COR-L47 (cell line): ENCODE data around the gene ISM1.

Source experiments
- DNase-seq: peaks from one replicate; lab custom pipeline; 2025; lab: John Stamatoyannopoulos, UW

The ISM1 gene

DNA sequence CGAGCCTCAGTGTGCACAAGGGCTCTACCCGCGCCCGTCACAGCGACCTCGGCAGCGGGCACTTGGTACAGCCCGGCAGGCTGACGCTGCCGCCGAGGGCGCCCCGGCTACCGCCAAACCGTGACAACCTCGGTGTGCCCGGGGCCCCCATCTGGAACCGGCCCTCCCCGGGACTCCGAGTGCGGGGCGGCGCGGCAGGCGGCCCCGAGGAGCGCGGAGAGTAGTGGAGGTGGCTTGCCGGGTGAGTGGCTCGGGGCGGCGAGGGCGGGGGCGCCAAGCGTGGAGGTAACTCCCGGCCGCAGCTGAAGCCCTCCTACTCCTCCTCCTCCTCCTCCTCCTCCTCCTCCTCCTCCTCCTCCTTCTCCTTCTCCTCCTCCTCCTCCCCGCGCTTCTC lies at the start of gene ISM1:
Gene ISM1 (plus strand): TSS at position 371 of the 394 bp plus-strand sequence. CDS start 503 bp downstream, outside the sequence.
- peak; percentile 47 for DNase-seq

DNA sequence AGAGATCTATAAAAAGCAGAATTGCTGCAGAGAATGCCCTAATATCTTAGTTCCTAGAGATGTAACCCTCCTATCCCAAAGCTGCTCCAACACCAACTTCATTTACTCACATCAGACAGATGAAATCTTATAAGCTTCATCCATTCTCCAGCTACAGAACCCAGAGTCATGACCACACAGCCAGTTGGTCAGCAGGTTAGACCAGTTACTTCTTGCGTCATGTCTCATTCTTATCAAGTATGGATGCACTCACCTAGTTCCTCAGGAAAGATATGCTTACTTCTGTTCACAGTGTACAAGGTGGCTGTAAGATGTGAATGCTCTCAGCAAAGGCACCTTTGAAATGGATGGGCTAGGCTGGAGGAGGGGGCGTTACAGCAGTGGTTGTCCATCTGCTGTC lies 47.9 kb upstream of the ISM1 start:
- DNase-seq = no peak

DNA sequence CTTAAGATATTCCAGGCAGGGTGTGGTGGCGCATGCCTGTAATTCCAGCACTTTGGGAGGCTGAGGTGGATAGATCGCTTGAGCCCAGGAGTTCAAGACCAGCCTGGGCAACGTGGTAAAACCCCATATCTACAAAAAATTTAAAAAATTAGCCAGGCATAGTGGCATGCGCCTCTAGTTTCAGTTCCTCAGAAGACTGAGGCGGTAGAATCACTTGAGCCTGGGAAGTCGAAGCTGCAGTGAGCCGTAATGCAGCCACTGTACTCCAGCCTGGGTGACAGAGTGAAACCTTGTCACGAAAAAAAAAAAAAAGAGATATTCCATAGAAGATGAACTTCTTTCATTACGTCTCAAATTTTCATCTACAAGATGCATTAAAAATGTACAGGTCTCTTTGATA lies 46.7 kb upstream of the ISM1 start:
- DNase-seq = no peak

DNA sequence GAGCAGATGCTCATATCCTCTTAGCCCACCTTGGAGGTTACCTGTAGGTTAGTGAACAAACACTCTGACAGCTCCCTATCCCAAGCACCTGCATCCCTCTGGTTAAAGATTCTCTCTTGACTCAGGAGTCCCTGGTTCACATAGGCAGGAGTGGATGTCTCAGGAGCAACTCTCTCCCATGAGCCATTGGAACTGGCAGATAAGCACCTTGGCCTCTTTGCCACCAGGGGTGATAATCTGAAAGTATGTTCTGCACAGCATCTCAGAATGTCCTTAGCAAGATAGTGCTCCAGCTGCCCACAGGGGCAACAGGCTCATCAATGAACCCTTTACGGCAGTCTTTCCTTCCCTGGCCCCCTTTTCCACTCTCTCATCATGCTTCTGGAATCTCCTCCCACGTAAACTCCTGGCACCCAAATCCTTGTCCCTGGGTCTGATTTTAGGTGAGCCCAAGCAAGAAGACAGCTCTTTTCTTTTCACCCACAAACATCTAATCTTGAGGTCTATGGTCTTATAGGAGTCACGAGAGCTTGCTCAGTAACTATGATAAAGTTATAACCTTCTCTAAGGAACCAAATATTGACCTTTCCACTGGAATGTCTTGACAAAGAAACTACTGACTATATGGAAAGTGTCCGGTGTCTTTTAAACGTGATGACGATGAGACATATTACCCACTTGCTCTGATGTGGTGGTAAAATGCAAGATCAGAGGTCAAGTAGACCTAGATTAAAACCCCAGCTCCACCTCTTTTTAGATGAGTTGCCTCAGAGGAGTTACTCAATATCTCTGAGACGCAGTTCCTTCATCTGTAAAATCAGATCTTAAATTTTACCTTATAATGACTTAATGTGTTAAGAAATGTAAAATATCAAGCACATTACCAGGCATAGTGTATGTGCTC lies 39.8 kb upstream of the ISM1 start:
- DNase-seq = no peak

DNA sequence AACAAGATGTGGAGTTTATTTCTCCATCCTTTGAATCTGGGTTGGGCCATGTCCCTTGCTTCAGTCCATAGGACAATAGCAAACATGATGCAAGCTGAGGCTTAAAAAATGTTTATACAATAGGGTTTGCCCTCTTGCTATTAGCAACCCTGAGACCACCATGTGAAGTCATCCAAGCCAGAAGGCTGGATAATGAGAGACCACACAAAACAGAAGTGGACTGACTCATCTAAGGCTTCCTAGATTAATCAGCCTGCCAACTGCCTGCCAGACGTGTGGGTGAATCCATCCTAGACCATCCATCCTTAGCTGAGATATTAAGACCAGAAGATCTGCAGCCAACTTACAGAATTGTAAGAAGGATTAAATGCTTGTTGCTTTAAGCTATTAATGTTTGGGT lies 38.1 kb upstream of the ISM1 start:
- DNase-seq = no peak

DNA sequence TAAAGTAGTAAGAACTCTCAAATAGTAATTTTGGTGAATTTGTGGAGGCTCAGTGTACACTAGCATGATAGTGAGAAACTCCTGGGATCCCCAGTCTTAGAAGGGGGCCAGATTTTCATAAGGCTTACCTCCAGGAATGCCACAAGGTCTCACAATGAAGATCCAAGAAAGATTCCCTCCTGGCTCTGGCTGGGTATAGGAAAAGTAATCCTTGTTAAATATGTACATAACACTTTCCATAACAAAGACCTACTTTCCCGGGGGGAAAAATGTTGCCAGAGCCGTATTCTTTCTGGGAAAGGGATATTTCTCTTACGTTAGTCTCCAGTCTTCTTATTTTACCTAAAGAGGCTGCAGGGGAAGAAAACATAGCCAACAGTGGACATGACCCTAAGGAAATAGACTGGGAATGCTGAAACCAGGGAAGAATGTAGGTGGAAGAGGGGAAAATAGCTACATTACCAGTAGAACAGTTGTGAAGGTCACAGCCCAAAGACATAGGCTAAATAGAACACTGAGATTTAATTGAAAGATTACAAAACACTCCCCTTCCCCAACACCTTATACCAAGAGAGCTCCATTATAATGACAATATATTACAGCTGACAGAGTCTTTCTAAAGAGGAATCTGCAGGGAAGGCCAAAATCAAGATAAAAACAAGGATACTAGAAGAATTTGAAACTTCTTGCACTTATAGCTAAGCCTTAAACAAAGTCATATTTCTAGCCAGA lies 34.9 kb upstream of the ISM1 start:
- DNase-seq = no peak

DNA sequence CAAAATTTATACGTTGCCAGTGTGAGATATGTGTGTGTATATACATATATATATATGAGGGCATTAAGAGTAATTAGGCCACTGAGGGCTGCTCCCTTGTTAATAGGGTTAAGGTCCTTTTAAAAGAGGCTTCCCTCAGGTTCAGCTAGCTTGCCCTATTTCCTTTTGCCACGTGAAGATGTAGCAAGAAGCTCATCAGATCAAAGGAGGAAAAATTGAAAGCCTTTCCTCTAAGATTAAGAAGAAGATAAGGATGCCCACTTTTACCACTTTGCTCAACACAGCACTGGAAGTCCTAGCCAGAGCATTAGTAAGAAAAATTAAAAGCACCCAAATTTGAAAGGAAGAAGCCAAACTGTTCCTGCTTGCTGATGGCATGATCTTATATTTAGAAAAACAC lies 33.2 kb upstream of the ISM1 start:
- no peak for DNase-seq

DNA sequence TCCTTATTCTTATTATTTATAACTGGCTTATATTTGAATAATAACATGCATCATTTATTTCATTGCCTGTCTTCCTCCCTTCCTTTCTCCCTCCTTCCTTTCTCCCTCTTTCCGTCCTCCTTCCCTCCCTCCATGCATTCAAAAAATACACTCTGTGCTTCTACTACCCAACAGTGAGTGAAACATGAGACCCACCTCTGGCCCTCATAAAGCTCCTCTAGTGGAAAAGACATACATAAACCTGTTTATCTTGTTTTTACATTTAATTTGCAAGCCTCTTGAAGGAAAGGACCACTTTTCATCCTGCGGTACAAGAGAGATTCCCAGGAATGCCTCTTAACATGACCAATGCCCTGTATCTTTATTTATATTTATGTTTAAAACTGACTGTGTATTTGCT lies 21.8 kb upstream of the ISM1 start:
- no peak for DNase-seq

DNA sequence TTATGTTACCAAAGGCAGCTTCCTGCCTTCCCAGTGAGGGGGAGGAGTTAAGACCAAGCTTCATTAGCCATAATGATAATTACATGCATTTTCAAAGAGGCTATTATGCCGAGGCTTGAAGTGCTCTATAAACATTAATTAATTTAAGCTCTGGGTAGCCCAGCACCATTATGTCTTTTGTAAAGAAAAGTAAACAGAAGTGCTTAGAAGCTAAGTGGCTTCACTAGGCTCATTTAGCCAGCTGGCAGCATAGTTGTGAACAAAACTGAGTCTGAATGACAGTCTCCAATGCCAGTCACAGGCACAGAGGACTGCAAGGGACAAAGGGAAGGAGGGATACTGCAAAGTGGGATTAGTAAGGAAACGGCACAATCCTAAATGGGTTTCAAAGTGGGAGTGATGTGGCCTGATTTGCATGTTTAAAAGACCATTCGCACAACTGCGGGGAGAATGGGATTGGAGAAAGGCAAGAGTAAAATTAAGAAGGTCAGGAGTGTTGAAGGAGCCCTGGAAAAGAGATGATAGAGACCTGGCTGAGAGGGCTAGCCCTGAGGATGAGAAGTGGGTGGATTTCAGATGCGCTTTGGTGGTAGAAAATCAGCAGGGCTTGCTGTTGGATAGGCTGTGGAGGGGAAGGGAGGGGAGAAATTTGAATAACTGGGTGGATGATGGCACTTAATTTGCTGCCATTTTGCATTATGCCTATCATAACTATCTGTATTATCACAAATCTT lies 20.1 kb upstream of the ISM1 start:
- DNase-seq = peak; percentile 97

DNA sequence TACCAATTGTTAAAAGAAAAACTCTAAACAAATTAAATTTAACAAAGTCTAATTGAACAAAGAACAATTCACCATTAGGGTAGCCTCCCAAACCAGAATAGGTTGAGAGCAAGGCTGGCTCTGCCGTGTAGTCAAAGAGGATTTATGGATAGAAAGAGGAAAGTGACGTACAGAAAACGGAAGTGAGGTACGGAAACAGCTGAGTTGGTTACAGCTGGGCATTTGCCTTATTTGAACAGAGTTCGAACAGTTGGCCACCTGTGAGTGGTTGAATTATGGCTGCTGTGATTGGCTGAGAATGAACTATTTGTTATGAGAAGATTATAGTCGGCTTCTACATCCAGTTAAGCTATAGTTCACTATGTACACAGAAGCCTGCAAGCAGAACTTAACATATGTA lies 18.5 kb upstream of the ISM1 start:
- DNase-seq = no peak

DNA sequence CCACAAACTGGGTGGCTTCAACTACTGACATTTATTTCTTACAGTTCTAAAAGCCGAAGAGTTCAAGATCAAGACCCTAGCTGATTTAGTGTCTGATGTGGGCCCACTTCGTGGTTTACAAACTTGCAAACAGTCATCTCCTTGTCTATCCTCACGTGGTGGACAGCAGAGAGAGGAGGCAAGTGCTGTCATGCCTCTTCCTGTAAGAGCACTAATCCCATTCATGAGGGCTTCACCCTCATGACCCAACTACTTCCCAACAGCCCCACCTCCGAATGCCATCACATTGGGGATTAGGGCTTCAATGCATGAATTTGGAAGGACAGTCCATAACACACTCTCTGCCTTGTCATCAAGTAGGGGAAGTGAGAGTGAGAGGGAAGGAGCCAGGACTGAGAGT lies 15.6 kb upstream of the ISM1 start:
- no peak for DNase-seq

DNA sequence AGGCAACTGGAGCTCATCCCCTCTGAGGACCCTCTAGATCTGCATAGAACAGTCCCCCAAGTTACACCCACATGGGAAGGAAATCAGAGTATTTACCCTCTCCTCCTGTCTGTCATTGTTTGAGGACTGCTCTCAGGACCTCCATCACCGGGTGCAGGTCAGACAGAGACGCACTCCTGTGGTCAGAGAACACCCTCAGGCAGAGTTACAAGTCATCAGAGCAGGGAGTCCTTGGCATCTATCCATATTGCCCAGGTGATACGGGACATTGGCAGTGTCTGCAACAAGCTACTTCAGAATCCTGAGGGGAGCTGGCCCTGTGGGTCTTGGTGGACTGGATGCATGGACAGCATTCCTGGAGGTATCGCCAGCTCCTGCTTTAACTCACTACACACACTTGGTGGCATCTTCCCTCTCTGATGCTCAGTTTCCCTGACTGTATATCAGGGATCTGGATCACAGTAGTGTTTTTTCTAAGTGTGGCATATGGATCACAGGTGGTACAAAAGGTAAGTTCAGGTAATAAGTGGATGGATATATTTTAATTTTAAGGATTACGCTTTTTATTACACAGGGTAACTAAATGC lies 15.1 kb upstream of the ISM1 start:
- peak; percentile 74 for DNase-seq

DNA sequence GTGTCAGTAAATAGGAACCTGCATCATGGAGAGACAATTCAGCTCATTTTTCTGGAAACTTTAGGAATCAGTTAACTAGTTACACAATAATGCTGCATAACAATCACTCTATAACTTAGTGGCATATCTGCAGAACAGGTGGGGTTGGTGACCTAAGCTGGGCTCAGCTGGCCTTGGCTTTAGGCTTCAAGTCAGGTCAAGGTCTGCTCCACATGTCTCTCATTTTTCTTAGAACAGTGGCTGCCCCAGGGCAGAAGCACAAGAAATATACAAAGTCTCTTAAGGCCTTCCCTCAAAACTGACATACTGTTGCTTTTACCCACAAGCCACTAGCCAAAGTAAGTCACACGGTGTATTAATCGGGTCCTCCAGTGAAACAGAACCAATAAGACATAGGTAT lies 14.1 kb upstream of the ISM1 start:
- DNase-seq = no peak

DNA sequence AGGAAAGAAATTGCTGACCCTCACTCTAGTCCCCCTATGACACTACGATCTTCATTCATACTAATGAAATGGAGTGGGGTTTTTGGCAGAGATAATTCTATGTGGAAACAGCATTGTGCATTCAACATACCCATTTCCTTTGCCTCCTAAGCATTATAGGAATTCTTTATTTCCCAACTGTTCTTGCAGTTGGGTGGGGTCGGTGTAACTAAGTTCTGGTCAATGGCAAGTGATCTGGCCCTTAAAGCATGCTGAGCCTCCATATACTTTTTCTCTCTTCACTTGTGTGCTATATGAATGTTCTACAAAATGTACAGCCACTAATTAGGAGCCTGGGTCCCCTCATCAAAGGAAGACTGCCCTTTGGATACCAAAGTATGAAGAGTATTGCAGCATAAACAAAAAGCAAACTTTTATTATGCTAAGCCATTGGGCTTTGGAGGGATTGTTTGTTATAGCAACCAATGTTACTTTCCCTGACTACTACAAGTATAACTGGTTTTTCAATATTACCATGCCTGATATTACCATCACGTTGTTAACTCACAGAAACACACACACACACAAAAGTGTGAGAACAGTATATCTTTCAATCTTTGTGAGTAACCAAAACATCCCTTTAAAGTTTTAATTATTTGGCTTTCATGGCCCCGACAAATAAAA lies 9.0 kb upstream of the ISM1 start:
- no peak for DNase-seq

DNA sequence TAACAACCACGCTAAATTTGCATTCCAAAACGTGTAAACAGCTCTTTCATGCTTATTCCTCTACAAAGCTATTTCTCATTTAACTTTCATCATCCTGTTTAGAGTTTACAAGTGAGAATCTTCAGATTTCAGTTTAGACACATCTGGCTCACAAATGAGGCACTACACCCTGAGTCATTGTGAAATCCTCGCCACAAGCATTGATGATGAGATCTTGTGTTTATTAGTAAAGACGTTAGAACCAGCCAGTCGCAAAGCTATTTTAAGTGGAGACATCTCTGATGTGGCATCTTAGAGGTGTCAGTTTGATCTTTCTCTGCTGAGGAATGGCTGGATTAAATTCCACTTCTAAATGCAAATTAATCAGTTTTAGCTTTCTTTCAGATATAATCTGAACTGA lies 8.3 kb upstream of the ISM1 start:
- DNase-seq = no peak

DNA sequence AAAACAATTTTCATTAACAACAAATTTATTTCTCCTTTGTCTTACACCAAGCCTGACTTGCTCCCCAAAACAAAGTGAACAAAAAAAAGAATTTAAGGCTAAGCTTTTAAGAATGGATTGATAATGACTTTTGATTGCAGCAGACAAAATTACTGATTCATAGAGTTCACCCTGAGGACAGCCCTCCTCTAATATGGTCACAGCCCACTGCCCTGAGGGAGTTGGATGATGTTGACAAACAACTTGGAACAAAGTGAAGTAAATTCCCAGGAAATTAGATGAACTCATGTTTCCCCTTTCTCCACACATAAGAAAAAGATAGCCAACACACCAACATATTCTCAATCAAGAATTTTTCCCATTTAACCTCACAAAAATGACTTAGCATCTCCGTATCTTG lies 7.7 kb upstream of the ISM1 start:
- no peak for DNase-seq

DNA sequence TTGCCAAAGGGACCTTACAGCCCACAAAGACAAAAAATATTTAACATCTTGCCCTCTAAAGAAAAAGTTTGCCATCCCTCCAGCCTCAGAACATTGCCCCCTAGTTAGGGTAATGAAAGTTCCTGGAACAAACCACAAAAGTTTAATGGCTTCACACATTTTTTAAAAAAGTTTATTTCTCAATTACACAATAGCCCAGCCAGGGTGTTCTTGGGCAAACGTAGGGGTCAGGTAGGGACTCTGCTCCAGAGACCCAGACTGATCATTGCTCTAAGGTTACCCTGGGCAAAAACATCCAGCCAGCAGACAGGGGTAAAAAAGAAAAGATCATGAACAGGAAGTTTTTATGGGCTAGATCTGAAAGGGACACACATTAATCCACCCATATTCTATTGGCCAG lies 4.5 kb upstream of the ISM1 start:
- no peak for DNase-seq

DNA sequence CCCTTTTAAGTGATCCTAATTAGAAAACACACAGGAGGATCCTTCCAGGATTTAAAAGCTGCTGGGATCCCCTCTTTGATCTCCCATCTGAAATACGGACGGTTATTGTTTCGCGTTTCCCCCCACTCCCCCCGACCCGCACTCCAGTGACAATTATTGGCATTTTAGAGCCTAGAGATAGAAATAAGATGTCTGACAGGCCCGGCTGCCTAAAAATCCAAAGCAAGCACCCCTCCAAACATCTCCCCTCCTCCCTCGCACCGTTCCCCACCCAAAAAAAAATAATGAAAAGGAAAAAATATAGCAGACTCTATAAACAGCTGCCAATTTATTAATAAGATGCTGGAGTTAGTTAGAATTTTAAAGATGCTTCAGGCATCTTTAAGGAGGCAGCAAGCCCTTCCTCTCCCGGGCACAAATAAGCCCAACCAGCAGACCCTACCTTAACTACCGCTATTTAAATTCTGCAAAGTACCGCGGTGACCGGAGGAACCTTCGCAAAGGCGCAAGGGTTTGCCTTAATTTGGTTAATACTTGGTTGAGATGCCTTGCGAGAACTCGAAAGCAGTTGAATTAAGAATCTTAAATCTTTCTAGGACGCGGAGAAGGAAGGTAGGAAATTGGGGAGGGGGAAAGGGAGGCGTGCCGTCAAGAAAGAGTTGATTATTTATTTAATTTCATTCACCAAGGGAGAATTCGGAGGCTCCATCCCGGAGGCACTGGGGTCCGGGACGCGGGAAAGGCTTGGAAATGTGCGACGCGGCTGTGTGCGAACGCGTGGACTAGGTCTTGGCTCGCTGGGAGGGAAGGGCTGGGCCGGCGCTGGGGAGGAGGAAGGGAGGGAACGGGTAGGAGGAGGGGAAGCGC lies 1.5 kb upstream of the ISM1 start:
- DNase-seq = no peak

DNA sequence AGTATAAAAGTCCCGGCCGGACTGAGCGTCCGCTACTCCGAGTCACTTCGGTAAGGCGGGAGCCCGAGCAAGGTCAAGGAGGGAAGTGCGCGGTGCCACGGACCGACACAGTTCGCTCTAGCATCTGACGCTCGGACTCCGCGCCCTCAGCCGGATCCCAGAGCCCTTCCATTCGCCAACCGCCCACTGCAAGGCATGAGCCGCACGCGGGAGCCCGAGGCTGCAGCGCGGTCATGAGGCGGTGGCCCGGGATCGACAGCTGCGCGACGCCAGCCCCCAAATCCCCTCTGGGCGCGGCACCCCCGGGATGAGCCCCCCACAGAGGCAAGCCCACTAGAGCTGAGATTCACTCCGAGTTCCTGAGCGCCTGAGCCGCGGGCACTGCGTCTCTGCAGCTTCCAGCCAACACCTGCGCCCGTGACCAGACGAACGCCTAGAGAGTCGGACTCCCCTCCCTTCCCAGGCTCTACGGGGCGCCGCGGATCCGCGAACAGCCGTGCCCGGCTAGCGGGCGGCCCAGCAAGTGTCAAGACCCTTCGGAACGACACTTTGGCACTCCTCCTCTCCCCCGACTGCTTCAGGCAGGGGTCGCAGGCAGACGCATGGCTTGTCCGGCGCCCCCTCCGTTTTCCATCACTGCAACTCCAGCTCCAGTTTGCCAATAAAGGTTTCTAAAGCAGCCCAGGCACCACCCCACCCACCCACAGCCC lies 725 bp upstream of the ISM1 start:
- DNase-seq = peak; percentile 33

DNA sequence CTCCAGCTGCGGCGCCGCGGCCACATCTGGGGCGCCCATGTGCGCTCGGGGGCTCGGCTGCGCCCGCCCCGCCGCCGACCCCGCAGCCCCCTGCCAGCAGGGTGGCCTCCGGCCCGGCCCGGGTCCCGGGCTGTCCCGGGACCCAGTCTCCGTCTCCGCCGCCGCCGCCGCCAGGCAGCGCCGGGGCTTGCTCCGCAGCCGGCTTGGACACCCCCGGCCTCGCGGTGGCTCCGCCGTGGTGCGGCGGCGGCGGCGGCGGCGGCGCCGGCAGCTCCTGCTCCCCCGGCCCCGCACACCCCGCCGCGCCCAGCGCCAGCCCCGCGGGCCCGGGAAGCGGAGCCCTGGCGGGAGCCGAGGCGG lies 219 bp downstream of the ISM1 start:
- DNase-seq = no peak
